Activated naive CD8-positive, alpha-beta T cell treated with anti-CD3 and anti-CD28 coated beads, Interleukin-2, amount 50 U/mL, for 24 hours (primary cell): ENCODE measurements around the gene AGT.
A peak's percentile ranks its signal among the peaks of the same experiment; 100 is the strongest.
"Not testable (repeated sequence)": the region's sequence is repeated elsewhere in the genome, so short reads cannot be mapped to it uniquely, and the experiment has no call there.

Experiments used
- ATAC-seq: fragments of 150-1000 bp; cut with Tn5 transposase; one replicate; pipeline ENCODE4 v1.10.0; 2021
- DNase-seq: peaks from one replicate; pipeline ENCODE4 v3.0.0; 2021
- H3K27ac Mint-ChIP-seq: one replicate; pipeline ENCODE4 v1.8.0; 2021; ENCODE audit warnings: mild to moderate bottlenecking, mixed read lengths
- H3K27me3 Mint-ChIP-seq: one replicate; pipeline ENCODE4 v1.8.0; 2021; ENCODE audit warnings: mixed read lengths
- H3K36me3 Mint-ChIP-seq: one replicate; pipeline ENCODE4 v1.8.0; 2021; ENCODE audit warnings: low read depth, mixed read lengths
- H3K4me1 Mint-ChIP-seq: one replicate; pipeline ENCODE4 v1.8.0; 2021; ENCODE audit warnings: mixed read lengths
- H3K4me3 Mint-ChIP-seq: one replicate; pipeline ENCODE4 v1.8.0; 2021; ENCODE audit warnings: mild to moderate bottlenecking, moderate library complexity, mixed read lengths
- H3K9me3 Mint-ChIP-seq: one replicate; pipeline ENCODE4 v1.8.0; 2021; ENCODE audit warnings: mixed read lengths

AGT gene

DNA sequence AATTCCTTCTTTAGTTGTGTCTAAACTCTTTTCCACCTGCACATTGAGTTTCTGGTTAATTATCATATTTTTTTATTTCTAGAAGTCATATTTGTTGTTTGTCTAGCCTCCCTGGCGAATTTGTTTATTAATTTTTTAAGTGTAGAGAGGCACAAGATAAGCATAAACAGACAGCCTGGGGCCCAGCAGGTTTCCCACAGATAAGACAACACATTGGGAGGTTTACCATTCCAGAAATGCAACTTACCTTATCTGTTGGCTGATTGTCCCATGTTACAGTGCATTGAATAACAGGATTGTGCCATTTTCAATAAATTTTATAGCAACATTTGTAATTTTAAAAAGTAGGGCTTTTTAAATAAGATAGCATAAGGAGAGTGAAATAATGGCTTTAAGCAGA, 36.7 kb downstream of the AGT start:
- Mint-ChIP-seq H3K9me3 (no peaks in the 10 kb centered on the region), H3K27me3 (no peaks in the 10 kb centered on the region), H3K36me3 (peaks cover 45% of the 10 kb centered on the region), H3K4me1 (no peaks in the 10 kb centered on the region), H3K4me3 (no peak overlapping the region), H3K27ac (no peak overlapping the region)
- no peak for ATAC-seq
- no peak for DNase-seq

DNA sequence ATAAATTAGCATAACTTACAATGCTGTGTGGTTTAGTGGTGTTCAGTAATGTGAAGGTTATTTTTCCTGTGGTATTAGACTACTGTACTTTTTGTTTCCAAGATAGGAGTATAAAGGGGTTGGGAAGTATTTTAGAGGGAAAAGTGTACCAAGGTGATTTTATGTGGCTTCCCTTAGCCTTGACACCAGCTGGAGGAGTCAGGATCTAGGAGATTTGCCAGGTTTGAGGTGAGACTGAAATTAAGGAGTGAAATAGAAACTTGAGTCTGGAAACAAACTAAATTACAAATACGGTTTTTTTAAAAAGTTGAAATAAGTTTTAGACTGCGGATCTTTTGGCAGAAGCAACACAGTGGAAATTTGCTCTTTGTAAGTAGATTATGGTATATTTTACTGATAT, 39.3 kb downstream of the AGT start:
- Mint-ChIP-seq H3K4me3 (no peak overlapping the region), H3K36me3 (peaks cover 44% of the 10 kb centered on the region), H3K9me3 (no peaks in the 10 kb centered on the region), H3K27me3 (no peaks in the 10 kb centered on the region), H3K4me1 (no peaks in the 10 kb centered on the region), H3K27ac (peak overlapping the region; percentile 4)
- no peak for DNase-seq
- ATAC-seq, result no peak

DNA sequence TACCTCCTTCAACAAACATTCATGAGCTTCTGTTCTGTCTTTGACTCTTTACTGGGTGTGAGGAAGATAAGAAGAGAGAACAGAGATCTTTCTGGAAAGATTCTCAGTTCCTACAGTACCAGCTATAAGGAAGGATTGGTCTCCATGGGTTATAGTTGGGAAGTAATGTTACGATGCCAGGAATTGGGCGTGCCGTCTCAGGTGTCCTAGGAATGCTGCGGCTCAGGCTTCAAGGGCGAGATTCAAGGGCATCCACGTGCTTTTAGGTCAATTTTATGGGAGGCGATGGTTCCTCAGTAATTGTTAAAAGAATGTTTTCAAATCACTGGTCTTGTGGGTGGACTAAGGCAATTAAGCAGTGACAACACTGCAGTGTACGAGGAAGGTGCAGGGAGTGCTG, 44.4 kb downstream of the AGT start:
- no peak for ATAC-seq
- H3K27ac Mint-ChIP-seq, result no peak overlapping the region
- H3K4me3 Mint-ChIP-seq, result no peak overlapping the region
- H3K27me3 Mint-ChIP-seq, result no peaks in the 10 kb centered on the region
- DNase-seq, result no peak
- H3K36me3 Mint-ChIP-seq, result peaks cover 53% of the 10 kb centered on the region
- H3K9me3 Mint-ChIP-seq, result no peaks in the 10 kb centered on the region
- no peaks in the 10 kb centered on the region for H3K4me1 Mint-ChIP-seq

DNA sequence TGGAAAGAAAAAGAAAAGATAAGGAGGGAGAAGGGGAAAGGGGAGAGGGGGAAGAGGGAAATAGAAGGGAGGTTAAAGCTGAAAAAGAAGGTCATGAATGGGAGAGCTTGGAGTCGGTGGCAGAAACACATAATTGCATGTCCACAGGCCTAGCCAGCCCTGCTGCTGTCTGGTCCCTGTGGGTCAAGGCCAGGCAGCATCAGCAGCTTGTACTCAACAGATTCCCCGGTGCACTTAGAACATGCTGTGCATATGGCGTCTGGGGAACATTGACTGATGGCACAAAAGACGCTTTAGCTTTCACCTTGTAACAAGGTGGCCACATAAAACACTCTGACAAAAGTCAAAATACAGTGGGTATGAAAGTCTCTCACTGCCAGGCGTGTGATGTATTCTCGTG, 45.7 kb downstream of the AGT start:
- H3K27ac Mint-ChIP-seq, result no peak overlapping the region
- no peak for DNase-seq
- H3K4me3 Mint-ChIP-seq, result no peak overlapping the region
- no peaks in the 10 kb centered on the region for H3K27me3 Mint-ChIP-seq
- H3K4me1 Mint-ChIP-seq, result no peaks in the 10 kb centered on the region
- peaks cover 52% of the 10 kb centered on the region for H3K36me3 Mint-ChIP-seq
- no peaks in the 10 kb centered on the region for H3K9me3 Mint-ChIP-seq
- ATAC-seq, result no peak

DNA sequence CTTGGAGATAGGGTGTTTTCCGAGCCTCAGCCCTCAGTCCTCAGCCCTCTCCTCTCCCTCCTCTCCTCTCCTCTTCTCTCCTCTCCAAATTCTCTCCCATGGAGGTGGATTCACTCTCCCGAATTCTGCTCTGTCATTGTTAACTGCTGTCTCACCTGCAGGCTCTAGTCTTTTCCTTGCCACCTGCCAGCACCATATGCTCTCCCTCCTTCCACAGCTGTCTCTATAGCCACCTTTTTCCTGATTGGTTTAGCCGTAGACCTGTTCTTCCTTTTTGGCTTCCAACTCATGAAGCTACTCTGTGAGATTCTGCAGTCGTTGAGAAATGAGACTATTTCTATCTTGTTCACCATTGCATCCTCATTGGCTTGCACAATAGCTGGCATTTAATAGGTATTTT, 51.9 kb downstream of the AGT start:
- peaks cover 46% of the 10 kb centered on the region for H3K36me3 Mint-ChIP-seq
- ATAC-seq, result no peak
- no peak for DNase-seq

DNA sequence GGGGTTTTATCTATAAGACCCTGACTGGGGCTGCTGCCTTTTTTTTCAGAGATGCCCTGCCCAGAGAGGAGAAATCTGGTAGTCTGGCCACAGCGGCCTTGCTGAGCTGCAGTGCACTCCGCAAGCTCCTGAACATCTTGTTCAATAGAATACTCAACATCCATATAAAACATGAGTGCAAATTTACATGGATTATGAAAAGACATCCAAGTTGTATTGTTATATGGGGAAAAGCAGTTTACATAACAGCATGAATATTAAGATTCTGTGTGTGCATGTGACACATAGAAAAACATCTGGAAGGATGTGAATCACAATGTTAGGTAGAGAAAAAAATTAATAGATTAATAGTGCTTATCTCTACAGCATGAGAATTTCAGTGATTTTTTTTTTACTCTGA, 55.2 kb downstream of the AGT start:
- Mint-ChIP-seq H3K4me3 (no peak overlapping the region), H3K4me1 (peaks cover 29% of the 10 kb centered on the region), H3K36me3 (peaks cover 33% of the 10 kb centered on the region), H3K27me3 (no peaks in the 10 kb centered on the region), H3K27ac (no peak overlapping the region), H3K9me3 (peaks cover 8% of the 10 kb centered on the region)
- ATAC-seq (no peak), DNase-seq (no peak)

More for the DNA sequence above, 51.9 kb downstream of the AGT start:
- H3K4me3 Mint-ChIP-seq, result no peak overlapping the region
- H3K9me3 Mint-ChIP-seq, result no peaks in the 10 kb centered on the region
- no peaks in the 10 kb centered on the region for H3K27me3 Mint-ChIP-seq
- H3K27ac Mint-ChIP-seq, result no peak overlapping the region
- H3K4me1 Mint-ChIP-seq, result peaks cover 5% of the 10 kb centered on the region

DNA sequence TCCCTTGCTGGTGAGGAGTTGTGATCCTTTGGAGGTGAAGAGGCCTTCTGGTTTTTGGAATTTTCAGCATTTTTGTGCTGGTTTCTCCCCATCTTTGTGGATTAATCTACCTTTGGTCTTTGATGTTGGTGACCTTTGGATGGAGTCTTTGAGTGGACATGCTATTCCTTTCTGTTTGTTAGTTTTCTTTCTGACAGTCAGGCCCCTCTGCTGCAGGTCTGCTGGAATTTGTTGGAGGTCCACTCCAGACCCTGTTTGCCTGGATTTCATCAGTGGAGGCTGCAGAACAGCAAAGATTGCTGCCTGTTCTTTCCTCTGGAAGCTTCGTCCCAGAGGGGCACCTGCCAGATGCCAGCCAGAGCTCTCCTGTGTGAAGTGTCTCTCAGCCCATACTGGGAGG, 55.8 kb downstream of the AGT start:
- H3K27me3 Mint-ChIP-seq, ATAC-seq, H3K9me3 Mint-ChIP-seq, H3K27ac Mint-ChIP-seq, H3K4me3 Mint-ChIP-seq, DNase-seq: not testable (repeated sequence)
- peaks cover 32% of the 10 kb centered on the region for H3K36me3 Mint-ChIP-seq
- H3K4me1 Mint-ChIP-seq, result peaks cover 29% of the 10 kb centered on the region

DNA sequence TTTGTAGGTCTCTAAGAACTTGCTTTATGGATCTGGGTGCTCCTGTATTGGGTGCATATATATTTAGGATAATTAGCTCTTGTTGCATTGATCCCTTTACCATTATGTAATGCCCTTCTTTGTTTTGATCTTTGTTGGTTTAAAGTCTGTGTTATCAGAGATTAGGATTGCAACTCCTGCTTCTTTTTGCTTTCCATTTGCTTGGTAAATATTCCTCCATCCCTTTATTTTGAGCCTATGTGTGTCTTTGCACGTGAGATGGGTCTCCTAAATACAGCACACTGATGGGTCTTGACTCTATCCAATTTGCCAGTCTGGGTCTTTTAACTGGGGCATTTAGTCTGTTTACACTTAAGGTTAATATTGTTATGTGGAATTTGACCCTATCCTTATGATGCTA, 57.2 kb downstream of the AGT start:
- H3K27me3 Mint-ChIP-seq, ATAC-seq, H3K9me3 Mint-ChIP-seq, H3K4me3 Mint-ChIP-seq, H3K27ac Mint-ChIP-seq, DNase-seq: not testable (repeated sequence)
- Mint-ChIP-seq H3K36me3 (peaks cover 31% of the 10 kb centered on the region), H3K4me1 (peaks cover 29% of the 10 kb centered on the region)
